Activated naive CD4-positive, alpha-beta T cell (primary cell): ENCODE results near the gene KCNK4.
"Not testable (repeated sequence)": the region's sequence is repeated elsewhere in the genome, so short reads cannot be mapped to it uniquely, and the experiment has no call there.

Experiments used
- DNase-seq, 4 experiments: peaks; one replicate each; lab custom pipeline; 2025; lab: John Stamatoyannopoulos, UW

Gene KCNK4

GRCh38 chr11:64306876-64307622, 15.9 kb downstream of the KCNK4 start:
- no peak for DNase-seq

DNA sequence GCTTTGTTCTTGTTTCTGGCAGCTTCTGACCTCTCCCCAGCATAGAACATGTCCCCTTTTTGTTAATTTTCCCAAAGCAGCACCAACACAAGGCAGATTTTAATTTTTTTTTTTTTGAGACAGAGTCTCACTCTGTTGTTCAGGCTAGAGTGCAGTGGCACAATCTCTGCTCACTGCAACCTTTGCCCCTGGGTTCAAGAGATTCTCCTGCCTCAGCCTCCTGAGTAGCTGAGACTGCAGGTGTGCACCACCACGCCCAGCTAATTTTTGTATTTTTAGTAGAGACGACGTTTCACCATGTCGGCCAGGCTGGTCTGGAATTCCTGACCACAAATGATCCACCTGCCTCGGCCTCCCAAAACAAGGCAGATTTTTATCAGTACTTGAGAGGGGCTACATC, 16.7 kb downstream of the KCNK4 start:
- not testable (repeated sequence) for DNase-seq

DNA sequence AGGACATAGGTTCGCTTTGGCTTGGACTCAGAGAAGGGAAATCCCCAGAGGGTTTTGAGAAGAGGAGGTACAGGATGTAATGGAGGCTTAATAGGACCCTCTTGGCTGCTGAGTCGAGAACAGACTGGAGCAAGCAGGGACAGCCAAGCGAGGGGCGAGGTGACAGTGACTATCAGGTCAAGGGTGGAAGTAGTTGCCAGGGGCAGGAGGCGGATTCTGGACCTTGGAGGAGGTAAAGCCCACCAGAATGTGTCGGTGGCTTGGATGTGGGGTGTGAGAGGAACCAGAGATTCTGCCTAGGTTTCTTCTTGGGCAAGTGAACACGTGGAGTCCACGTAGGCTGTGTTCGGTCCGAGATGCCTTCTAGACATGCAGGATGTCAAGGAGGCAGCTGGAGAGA, 21.8 kb downstream of the KCNK4 start:
- no peak for DNase-seq

- no peak for DNase-seq
Observed at GRCh38 chr11:64313491-64314145, 22.5 kb downstream of the KCNK4 start.

DNA sequence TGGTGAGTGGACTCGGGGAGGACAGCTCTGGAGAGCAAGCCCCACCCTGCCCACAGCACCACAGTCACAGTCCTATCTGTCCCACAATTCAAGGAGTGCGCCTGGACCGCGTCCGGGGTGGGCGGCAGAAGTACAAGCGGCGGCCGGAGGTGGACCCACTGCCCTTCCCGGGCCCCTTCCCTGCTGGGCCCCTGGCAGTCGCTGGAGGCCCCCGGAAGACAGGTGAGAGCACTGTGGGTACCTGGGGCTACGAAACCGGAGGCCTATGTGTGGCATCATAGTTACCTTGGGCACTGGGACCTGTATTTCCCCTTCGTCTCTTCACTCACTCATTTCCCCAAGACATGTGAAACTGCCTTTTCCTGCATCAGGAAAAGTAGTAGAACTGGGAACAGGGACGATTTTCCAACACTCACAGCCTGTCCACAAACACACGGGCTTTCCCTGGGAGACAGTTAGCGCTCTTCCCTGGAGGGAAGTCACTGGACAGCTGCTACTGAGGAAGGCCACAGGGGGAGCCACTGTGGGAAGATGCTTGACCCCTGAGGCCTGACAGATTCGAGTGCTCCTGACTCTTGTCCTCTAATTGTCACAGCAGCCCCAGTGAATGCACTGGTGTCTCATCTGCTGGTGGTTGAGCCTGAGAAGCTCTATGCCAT, 23.2 kb downstream of the KCNK4 start:
- no peak for DNase-seq

GRCh38 chr11:64314805-64315561, 23.9 kb downstream of the KCNK4 start:
- no peak for DNase-seq

DNA sequence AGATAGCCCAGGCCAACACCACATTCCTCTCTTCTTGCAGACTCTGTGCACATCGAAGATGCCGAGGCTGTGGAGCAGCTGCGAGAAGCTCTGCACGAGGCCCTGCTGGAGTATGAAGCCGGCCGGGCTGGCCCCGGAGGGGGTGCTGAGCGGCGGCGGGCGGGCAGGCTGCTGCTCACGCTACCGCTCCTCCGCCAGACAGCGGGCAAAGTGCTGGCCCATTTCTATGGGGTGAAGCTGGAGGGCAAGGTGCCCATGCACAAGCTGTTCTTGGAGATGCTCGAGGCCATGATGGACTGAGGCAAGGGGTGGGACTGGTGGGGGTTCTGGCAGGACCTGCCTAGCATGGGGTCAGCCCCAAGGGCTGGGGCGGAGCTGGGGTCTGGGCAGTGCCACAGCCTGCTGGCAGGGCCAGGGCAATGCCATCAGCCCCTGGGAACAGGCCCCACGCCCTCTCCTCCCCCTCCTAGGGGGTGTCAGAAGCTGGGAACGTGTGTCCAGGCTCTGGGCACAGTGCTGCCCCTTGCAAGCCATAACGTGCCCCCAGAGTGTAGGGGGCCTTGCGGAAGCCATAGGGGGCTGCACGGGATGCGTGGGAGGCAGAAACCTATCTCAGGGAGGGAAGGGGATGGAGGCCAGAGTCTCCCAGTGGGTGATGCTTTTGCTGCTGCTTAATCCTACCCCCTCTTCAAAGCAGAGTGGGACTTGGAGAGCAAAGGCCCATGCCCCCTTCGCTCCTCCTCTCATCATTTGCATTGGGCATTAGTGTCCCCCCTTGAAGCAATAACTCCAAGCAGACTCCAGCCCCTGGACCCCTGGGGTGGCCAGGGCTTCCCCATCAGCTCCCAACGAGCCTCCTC, 24.8 kb downstream of the KCNK4 start:
- DNase-seq, result not testable (repeated sequence)

DNA sequence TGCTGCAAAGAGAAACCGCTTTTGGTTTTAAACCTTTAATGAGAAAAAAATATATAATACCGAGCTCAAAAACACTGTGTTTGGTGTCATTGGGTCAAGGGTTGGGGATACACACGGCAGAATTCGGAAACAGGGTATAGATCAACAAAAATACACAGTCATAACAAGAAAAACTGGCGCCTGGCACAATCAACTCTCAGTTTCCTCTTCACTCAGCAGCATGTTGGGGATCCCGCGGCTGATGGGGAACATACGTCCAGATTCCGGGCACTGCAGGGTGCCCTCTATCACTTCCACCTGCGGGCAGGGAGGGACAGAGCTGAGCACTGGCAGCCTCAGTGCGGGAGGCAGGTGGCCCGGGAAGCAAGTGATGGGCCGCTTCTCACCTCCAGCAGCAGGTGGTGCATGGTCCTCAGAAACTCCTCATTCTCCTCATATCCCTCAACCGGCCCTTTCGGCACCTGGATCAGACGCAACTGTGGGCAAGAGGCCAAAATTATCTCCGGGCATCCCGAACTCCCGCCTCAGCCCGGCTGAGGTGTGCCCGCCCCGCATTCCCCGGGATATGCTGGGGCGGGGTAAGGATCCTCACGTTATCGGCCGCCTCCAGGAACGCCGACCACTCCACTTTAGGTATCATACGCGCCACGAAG, 25.7 kb downstream of the KCNK4 start:
- DNase-seq, result peak in 1 of 4 experiments; percentile 44

DNA sequence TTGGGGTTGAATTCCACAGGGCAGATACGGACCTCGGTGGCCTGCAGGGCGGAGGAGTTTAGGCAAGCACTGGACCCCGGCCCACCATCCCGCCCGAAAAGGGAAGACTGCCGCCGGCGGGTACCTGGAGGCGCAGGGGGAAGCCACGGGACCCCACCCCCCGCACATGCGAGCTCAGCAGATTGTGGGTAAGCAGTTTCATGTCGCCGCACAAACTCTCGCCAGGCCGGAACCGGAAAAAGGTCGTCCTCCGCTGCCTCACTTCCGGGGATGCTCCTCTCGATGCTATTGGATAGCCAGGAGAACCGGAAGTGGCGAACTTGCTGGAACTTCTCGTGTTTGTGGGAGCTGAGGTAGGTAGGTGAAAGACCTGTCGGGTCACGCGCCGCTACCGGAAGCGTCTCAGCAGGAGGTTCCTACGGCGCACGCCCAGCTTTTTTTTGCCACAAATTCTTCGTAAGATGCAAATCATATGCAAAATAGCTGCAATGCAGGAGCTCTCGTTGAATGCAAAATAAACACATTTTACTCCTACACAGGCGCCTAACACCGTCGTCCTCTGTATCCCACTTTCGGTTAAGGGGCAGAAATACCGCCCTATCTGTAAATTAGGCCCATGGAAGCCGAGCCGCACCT, 26.3 kb downstream of the KCNK4 start, which contains the start of gene TRMT112:
TSS of gene TRMT112 (minus strand) at position 235 of the 636 bp plus-strand sequence. CDS start at position 202, 33 bp downstream.
- DNase-seq, result peak; percentile 81 to 91 (median 86)

- DNase-seq, result peak; percentile 79 to 94 (median 87)
Observed at GRCh38 chr11:64317961-64318765, 27.1 kb downstream of the KCNK4 start, which contains the start of gene PRDX5. Gene PRDX5 (plus strand): TSS chr11:64318121. CDS start chr11:64318216, 95 bp downstream.

DNA sequence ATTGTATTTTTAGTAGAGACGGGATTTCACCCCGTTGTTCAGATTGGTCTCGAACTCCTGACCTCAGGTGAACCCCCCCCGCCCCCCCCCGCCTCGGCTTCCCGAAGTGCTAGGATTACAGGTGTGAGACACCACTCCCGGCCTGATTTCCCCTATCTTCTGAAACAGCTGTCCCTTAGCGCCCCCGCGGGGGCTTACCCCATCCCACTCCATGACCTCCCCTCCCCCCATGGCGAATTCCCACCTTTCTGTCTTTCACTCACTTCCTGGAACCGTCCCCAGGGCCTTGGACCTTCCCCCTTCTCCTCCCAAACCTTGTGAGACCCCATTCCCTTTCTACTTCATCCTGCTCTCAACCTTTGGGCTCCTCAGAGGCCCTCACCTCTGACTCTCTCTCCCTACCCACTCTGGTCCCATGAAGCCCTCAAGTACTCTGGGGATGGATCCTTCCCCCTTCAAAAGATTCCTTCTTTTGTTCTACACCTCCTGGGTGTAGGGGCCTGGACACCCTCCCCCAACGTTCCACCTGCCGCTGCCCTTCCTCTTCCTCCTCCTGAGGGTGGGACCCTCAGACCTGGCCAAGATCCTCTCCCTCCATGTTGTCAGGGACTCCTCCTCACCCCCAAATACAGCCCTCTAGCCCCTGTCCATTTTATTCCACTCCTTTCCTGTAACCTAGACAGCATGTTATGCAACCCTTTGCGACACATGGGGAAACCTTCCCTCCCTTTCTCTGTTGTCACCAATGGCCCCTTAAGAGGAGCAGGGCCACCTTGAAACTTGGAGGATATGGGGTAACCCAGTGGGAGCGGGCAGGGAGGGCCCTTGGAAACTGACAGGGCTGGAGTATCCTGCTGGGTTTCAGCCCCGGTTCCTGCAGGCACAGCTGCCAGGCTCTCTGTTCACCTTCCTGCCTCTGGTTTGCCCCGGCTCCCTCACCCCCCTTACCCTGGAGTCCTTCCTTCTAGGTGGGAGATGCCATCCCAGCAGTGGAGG, 28.0 kb downstream of the KCNK4 start:
- DNase-seq, result no peak

DNA sequence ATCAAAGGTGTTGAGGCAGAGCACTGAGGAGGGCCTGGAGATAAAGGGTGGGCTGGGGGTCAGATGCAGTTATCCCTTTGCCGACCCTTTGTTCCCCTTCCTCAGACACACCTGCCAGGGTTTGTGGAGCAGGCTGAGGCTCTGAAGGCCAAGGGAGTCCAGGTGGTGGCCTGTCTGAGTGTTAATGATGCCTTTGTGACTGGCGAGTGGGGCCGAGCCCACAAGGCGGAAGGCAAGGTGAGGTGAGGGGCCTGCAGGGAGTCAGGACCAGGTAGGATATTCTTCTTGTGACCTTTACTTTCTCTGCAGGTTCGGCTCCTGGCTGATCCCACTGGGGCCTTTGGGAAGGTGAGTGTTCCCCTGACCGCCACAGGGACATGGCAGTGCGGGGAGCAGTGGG, 29.5 kb downstream of the KCNK4 start:
- DNase-seq, result no peak

GRCh38 chr11:64321026-64321425, 29.9 kb downstream of the KCNK4 start:
- no peak for DNase-seq

GRCh38 chr11:64321533-64321932, 30.4 kb downstream of the KCNK4 start:
- no peak for DNase-seq

DNA sequence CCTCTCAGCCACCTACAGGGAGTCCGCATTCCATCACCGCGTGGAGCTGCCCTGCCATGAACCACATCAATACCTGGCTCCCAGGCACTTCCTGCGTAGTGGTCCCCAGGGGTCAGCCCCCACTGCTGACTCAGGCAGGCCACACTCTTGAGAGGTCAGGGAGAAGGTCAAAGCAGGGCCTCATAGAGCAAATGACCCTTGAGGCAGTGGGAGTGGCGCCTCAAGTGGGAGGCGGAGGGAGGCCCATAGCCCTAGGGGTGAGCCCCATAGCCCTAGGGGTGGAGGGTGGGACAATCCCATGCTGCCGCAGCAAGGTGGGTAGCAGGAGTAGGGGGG, 31.8 kb downstream of the KCNK4 start:
- no peak for DNase-seq

GRCh38 chr11:64323373-64323772, 32.3 kb downstream of the KCNK4 start:
- no peak for DNase-seq

DNA sequence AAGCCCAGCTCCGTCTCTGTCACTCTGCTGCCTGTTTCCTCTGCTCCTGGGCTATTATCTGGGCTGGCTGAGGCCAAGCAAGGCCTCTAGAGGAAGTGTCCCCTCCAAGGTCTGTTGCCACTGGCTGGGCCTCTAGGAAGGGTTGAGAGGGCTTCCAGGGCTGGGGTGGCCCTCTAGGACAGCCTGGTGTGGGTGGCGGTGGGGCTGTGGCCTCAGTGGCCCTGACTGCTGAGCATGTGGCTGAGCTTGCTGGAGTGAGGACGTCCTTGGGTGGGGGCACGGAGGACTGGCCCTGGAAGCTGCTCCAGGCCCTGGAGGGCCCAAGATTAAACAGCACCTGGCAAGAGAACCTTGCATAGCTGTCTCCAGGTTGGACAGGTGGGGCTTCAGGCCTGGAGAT, 32.9 kb downstream of the KCNK4 start:
- not testable (repeated sequence) for DNase-seq
